ENCODE results near the gene NCMAP. TPM values are rescaled to one million over a fixed set of nuclear protein-coding genes. Genes with fewer than 3 reads are reported as not detected.
A peak's percentile ranks its signal among the peaks of the same experiment; 100 is the strongest.

The NCMAP gene
- total RNA-seq, 1 experiment from 2014 or later, result not detected

DNA sequence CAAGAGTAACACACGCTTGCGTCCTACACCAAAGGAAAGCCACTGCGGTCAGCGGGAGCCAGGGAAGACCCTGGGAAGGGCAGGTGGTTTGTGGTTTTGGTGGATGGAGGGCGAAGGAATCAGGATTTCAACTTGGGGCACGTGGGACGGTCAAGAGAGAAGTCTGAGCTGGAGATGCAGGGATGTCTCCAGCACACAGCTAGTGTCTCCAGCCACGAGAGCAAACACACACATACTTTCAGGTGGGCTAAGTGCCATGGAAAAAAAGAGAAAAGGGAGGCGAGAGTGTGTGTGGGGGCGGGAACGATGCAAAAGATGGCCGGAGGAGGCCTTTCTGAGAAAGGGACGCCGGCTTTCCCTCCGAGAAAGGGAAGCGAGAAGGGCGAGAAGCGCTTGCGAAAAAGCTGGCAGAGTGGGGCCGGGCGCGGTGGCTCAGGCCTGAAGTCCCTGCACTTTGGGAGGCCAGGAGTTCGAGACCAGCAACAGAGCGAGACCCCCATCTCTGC lies 85.8 kb downstream of the NCMAP start:
- Histone ChIP-seq H3K4me1 (ENCODE audit: insufficient read depth, low read length, poor library complexity, severe bottlenecking) (peaks cover 10% of the 10 kb centered on the region), H3K4me3 (ENCODE audit: low read depth, low read length, poor library complexity, severe bottlenecking) (peak overlapping the region; percentile 97), H3K36me3 (ENCODE audit: insufficient read depth, low read length, poor library complexity, severe bottlenecking) (peaks cover 16% of the 10 kb centered on the region), H3K27me3 (replicated peaks; ENCODE audit: insufficient read depth, low read depth, low read length, poor library complexity) (no peaks in the 10 kb centered on the region), H3K9me3 (ENCODE audit: low read depth, low read length, poor library complexity, severe bottlenecking) (no peaks in the 10 kb centered on the region), H3K27ac (ENCODE audit: low read depth, low read length, poor library complexity, severe bottlenecking) (peak overlapping the region; percentile 99)
- ChIA-PET CTCF (interaction anchor here (1.4 kb wide), 1 partner anchor 442 kb away, joined by 4 read pairs; no protein-coding TSS in a partner anchor), POLR2A (ENCODE audit: low non-redundant PET) (no interaction called here)
- TF ChIP-seq EZH2 (IDR thresholded peaks at IDR 0.05; ENCODE audit: borderline replicate concordance, low read depth, low read length, poor library complexity, severe bottlenecking), result no peak
- TF ChIP-seq CTCF (conservative IDR thresholded peaks at IDR 0.05; ENCODE audit: low read depth, low read length), result no peak
- intact Hi-C loops (cut with micrococcal nuclease; ENCODE audit: unreplicated experiment), result no loop called here
- DNase-seq (ENCODE audit: low spot score), result peak; percentile 32
- no TSS peak for BruUV-seq (replicated peaks)

DNA sequence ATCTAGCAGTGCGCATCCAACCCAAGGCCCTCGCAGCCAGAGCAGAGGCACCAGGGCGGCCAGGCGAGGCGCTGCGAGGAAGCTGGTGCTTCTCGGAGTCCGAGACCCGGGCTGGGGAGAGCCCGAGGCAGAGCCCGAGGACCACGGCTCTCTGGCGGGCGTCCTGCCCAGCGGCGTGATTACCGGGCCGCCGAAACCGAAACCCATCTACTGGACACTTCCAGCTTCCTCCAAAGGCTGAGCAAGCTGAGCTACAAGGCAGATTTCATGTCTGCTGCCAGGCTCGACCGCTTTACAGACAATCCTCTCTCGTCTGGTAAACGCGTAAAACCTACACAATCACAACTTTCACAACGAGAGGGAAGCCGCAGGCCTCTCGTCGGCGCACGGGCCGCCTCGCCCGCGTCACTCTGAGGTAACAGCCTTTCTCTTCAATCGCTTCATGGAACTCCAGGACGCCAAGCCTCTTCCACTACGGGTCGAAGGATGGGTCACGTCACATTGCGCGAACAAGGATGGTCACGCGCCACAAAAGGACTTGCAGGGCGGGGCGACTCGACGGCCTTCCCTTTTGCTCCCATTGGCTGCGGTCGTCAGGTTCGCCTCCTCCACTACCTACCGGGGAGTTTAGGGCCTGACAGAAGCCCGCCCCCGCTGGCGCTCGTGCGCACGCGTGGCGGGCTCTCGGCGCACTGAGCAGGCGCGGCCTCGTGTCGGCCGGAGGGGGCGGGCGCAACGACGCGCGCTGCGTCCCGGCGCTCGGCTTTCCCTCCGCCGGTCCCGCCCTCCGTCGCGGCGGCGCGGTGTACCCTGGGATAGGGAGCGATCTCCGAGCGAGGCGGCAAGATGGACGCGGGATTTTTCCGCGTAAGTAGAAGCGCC lies 86.8 kb downstream of the NCMAP start, which contains the start of gene SRRM1:
TSS of gene SRRM1 (plus strand) at position 822 of the 882 bp plus-strand sequence. CDS start at position 847, 25 bp downstream.
- DNase-seq (ENCODE audit: low spot score), result peak; percentile 100
- H3K9me3 ChIP-seq (ENCODE audit: low read depth, low read length, poor library complexity, severe bottlenecking), result no peaks in the 10 kb centered on the region
- peak; percentile 27; the same call in 1 of the 2 replicates for TF ChIP-seq CTCF (conservative IDR thresholded peaks at IDR 0.05; ENCODE audit: low read depth, low read length)
- no peak for TF ChIP-seq EZH2 (IDR thresholded peaks at IDR 0.05; ENCODE audit: borderline replicate concordance, low read depth, low read length, poor library complexity, severe bottlenecking)
- CTCF ChIA-PET, result interaction anchor here (0.6 to 1.4 kb wide), 2 partner anchors 41 to 444 kb away, joined by 4 to 5 read pairs; no protein-coding TSS in a partner anchor
- peak within 1 kb of the TSS; percentile 97 for H3K4me3 ChIP-seq (ENCODE audit: low read depth, low read length, poor library complexity, severe bottlenecking)
- peaks cover 10% of the 10 kb centered on the region for H3K4me1 ChIP-seq (ENCODE audit: insufficient read depth, low read length, poor library complexity, severe bottlenecking)
- peaks cover 26% of the 10 kb centered on the region for H3K36me3 ChIP-seq (ENCODE audit: insufficient read depth, low read length, poor library complexity, severe bottlenecking)
- H3K27me3 ChIP-seq (replicated peaks; ENCODE audit: insufficient read depth, low read depth, low read length, poor library complexity), result no peaks in the 10 kb centered on the region
- BruUV-seq (replicated peaks), result TSS peak; percentile 85
- intact Hi-C loops (cut with micrococcal nuclease; ENCODE audit: unreplicated experiment), result no loop called here
- POLR2A ChIA-PET (ENCODE audit: low non-redundant PET), result no interaction called here
- H3K27ac ChIP-seq (ENCODE audit: low read depth, low read length, poor library complexity, severe bottlenecking), result peak within 1 kb of the TSS; percentile 99

DNA sequence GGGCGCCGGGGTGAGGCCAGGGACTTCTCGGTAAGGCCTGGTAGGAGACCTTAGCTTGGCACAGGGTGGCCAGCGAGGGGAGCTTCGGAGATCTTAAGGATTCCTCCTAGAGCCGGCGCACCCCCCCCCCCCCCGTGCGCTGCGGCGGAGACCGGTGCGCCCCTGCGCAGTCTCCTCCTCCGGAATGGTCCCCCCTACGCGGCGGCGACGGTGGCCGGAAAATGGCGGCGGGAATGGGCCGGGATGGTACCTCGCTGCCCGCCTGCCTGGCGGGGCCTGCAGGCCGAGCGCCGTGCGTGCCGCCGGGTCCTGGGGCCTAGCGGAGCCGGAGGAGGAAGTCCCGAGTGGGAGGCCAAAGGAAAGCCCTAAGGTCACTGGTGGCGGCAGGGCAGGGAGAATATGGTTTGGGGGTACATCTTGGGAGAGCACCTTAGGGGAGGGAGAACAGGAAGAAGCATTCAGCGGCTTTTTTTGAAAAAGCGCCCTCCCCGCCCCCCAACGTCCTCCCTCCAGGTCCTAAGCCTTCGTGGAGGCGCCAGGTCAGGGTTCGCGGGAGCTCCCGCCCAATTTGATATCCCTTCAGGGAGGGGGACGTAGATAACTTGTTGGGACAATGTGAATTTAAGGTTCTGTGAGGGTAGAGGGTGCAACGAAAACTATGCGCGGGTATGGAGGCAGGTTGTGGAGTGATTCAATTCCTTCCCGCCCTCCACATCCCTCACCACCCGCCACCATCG lies 87.6 kb downstream of the NCMAP start:
- peak; percentile 19 for DNase-seq (ENCODE audit: low spot score)
- no peaks in the 10 kb centered on the region for H3K9me3 ChIP-seq (ENCODE audit: low read depth, low read length, poor library complexity, severe bottlenecking)
- H3K36me3 ChIP-seq (ENCODE audit: insufficient read depth, low read length, poor library complexity, severe bottlenecking), result peaks cover 34% of the 10 kb centered on the region
- H3K27ac ChIP-seq (ENCODE audit: low read depth, low read length, poor library complexity, severe bottlenecking), result peak overlapping the region; percentile 99
- no TSS peak for BruUV-seq (replicated peaks)
- H3K27me3 ChIP-seq (replicated peaks; ENCODE audit: insufficient read depth, low read depth, low read length, poor library complexity), result no peaks in the 10 kb centered on the region
- H3K4me1 ChIP-seq (ENCODE audit: insufficient read depth, low read length, poor library complexity, severe bottlenecking), result peaks cover 10% of the 10 kb centered on the region
- peak overlapping the region; percentile 97 for H3K4me3 ChIP-seq (ENCODE audit: low read depth, low read length, poor library complexity, severe bottlenecking)
- TF ChIP-seq EZH2 (IDR thresholded peaks at IDR 0.05; ENCODE audit: borderline replicate concordance, low read depth, low read length, poor library complexity, severe bottlenecking), result no peak
- TF ChIP-seq CTCF (conservative IDR thresholded peaks at IDR 0.05; ENCODE audit: low read depth, low read length), result no peak
- ChIA-PET CTCF (no interaction called here), POLR2A (ENCODE audit: low non-redundant PET) (no interaction called here)
- intact Hi-C loops (cut with micrococcal nuclease; ENCODE audit: unreplicated experiment), result no loop called here
